Activated CD8-positive, alpha-beta T cell treated with anti-CD3 and anti-CD28 coated beads, Interleukin-2, amount 10 ng/mL, durations not matched to agents 7 days and 5 days (primary cell): ENCODE data around the gene FAM131A. TPM values are rescaled to one million over a fixed set of nuclear protein-coding genes. Genes with fewer than 3 reads are reported as not detected.

Experiments used
- ATAC-seq: fragments of 150-1000 bp; cut with Tn5 transposase; one replicate; pipeline ENCODE4 v1.10.0; 2021; ENCODE audit warnings: moderate library complexity
- CTCF ChIA-PET: fragments of 350-600 bp; sonication (Branson Sonifier 250); formaldehyde crosslinking; loops from one replicate; lab custom pipeline; 2021; ENCODE audit warnings: antibody characterized with exemption; lab: Charles Lee
- POLR2A ChIA-PET: fragments of 350-600 bp; sonication (Branson Sonifier 250); formaldehyde crosslinking; loops from one replicate; lab custom pipeline; 2021; ENCODE audit warnings: antibody characterized with exemption; lab: Charles Lee
- DNase-seq: peaks from one replicate; pipeline ENCODE4 v3.0.0-alpha.2; 2020
- H3K27ac Mint-ChIP-seq: one replicate; pipeline ENCODE4 v1.8.0; 2021; ENCODE audit warnings: mild to moderate bottlenecking, mixed read lengths
- H3K27me3 Mint-ChIP-seq: one replicate; pipeline ENCODE4 v1.8.0; 2021; ENCODE audit warnings: low read depth, mixed read lengths
- H3K36me3 Mint-ChIP-seq: one replicate; pipeline ENCODE4 v1.8.0; 2021; ENCODE audit warnings: low read depth, mixed read lengths
- H3K4me1 Mint-ChIP-seq: one replicate; pipeline ENCODE4 v1.8.0; 2021; ENCODE audit warnings: low read depth, mixed read lengths
- H3K4me3 Mint-ChIP-seq: one replicate; pipeline ENCODE4 v1.8.0; 2021; ENCODE audit warnings: mild to moderate bottlenecking, mixed read lengths
- H3K9me3 Mint-ChIP-seq: one replicate; pipeline ENCODE4 v1.8.0; 2022; ENCODE audit warnings: mixed read lengths; ENCODE audit not compliant: insufficient read depth
- total RNA-seq, 2 experiments: library from RNA; stranded (reverse); gene quantifications; one replicate each; pipeline ENCODE4 v1.2.3, GENCODE V29; 2021

FAM131A gene
- total RNA-seq, 2 experiments from 2014 or later, result 3.1 to 3.2 TPM

- ATAC-seq (no peak), DNase-seq (no peak)
- peak overlapping the region; percentile 77 for H3K27ac Mint-ChIP-seq
- POLR2A ChIA-PET, result no interaction called here
- H3K4me1 Mint-ChIP-seq, result peaks cover 23% of the 10 kb centered on the region
- H3K4me3 Mint-ChIP-seq, result peak overlapping the region; percentile 78
- H3K36me3 Mint-ChIP-seq, result peaks cover 13% of the 10 kb centered on the region
- CTCF ChIA-PET, result interaction anchor here (2.8 kb wide), 1 partner anchor 12 kb away, joined by 12 read pairs; no protein-coding TSS in a partner anchor
- no peaks in the 10 kb centered on the region for H3K9me3 Mint-ChIP-seq
- no peaks in the 10 kb centered on the region for H3K27me3 Mint-ChIP-seq
Measured at GRCh38 chr3:184360070-184360928, 22.9 kb downstream of the FAM131A start.

- ChIA-PET CTCF (interaction anchor here (2.8 kb wide), 1 partner anchor 11 kb away, joined by 12 read pairs; no protein-coding TSS in a partner anchor), POLR2A (no interaction called here)
- H3K27me3 Mint-ChIP-seq, result no peaks in the 10 kb centered on the region
- peak overlapping the region; percentile 78 for H3K4me3 Mint-ChIP-seq
- no peak for DNase-seq
- ATAC-seq, result no peak
- H3K4me1 Mint-ChIP-seq, result peaks cover 24% of the 10 kb centered on the region
- H3K27ac Mint-ChIP-seq, result peak overlapping the region; percentile 77
- peaks cover 17% of the 10 kb centered on the region for H3K36me3 Mint-ChIP-seq
- H3K9me3 Mint-ChIP-seq, result no peaks in the 10 kb centered on the region
Measured at GRCh38 chr3:184360929-184361531, 23.6 kb downstream of the FAM131A start.

- CTCF ChIA-PET, result interaction anchor here (1.5 kb wide), 1 partner anchor 10 kb away, joined by 6 read pairs; no protein-coding TSS in a partner anchor
- H3K4me3 Mint-ChIP-seq, result peak within 1 kb of the TSS; percentile 93
- H3K4me1 Mint-ChIP-seq, result peaks cover 25% of the 10 kb centered on the region
- POLR2A ChIA-PET, result interaction anchor here (0.7 to 1.5 kb wide), 4 partner anchors 9 to 415 kb away, joined by 3 to 5 read pairs (median 4); no protein-coding TSS in a partner anchor
- peak within 1 kb of the TSS; percentile 97 for H3K27ac Mint-ChIP-seq
- H3K9me3 Mint-ChIP-seq, result no peaks in the 10 kb centered on the region
- no peaks in the 10 kb centered on the region for H3K27me3 Mint-ChIP-seq
- peaks cover 19% of the 10 kb centered on the region for H3K36me3 Mint-ChIP-seq
- peak; percentile 51 for DNase-seq
- ATAC-seq, result peak; percentile 52
Measured at GRCh38 chr3:184361532-184361931, 24.1 kb downstream of the FAM131A start, which contains the start of the genes CLCN2 and POLR2H. Gene CLCN2 (minus strand): TSS chr3:184361605. CDS start chr3:184361479, 126 bp downstream. Gene POLR2H (plus strand): TSS chr3:184361710. CDS start chr3:184363493, 1,783 bp downstream.

DNA sequence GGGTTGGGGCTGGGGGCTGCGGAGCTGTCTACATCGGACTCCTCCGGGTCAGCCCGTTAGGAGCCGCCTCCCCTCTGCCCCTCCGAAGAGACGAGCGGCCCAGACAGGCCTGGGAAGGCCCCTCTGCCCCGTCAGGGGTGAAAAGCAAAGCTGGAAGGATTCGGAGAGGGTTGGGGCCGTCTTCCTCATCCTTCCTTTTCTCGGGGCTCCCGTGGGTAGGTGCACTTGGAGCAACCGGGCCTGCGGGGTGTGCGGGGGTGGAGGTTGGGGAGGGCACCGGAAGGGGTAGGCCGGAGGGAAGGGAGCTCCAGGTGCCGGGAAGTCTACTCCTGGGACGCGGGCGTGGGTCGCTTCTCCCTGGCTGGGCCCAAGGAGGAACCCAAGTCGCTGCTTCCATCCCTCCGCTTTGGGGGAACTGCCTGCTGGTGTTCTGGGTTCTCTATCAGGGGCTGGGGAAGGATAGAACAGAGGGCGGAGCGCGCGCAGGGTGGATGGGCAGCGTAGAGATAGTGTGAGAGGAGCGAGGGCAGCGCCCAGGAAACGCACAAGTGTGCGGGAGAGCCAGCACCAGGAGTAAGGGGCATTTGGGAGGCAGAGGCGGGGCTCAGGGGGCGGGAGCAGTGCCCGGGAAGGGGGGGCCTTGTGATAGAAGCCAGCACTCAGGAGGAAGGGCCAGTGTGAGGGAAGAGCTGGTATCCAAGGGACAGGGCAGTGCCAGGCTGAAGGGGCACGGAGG lies 24.7 kb downstream of the FAM131A start:
- DNase-seq (peak; percentile 60), ATAC-seq (peak; percentile 24)
- Mint-ChIP-seq H3K9me3 (no peaks in the 10 kb centered on the region), H3K36me3 (peaks cover 25% of the 10 kb centered on the region), H3K4me1 (peaks cover 30% of the 10 kb centered on the region), H3K27ac (peak overlapping the region; percentile 97), H3K4me3 (peak overlapping the region; percentile 93), H3K27me3 (no peaks in the 10 kb centered on the region)
- ChIA-PET CTCF (interaction anchor here (0.6 to 1.7 kb wide), 5 partner anchors 8 to 344 kb away, joined by 3 to 6 read pairs (median 3); partner anchors contain the start of gene ABCC5), POLR2A (interaction anchor here (0.7 to 1.5 kb wide), 5 partner anchors 9 to 415 kb away, joined by 3 to 5 read pairs (median 3); no protein-coding TSS in a partner anchor)

- Mint-ChIP-seq H3K36me3 (peaks cover 29% of the 10 kb centered on the region), H3K27ac (peak overlapping the region; percentile 97), H3K4me3 (peak overlapping the region; percentile 94), H3K4me1 (peaks cover 30% of the 10 kb centered on the region), H3K27me3 (no peaks in the 10 kb centered on the region), H3K9me3 (no peaks in the 10 kb centered on the region)
- ATAC-seq (peak; percentile 86), DNase-seq (peak; percentile 98)
- ChIA-PET POLR2A (interaction anchor here (0.7 to 1.5 kb wide), 4 partner anchors 9 to 167 kb away, joined by 3 to 5 read pairs (median 4); no protein-coding TSS in a partner anchor), CTCF (interaction anchor here (0.6 to 2.3 kb wide), 8 partner anchors 9 to 345 kb away, joined by 3 to 6 read pairs (median 3); partner anchors contain the start of gene ABCC5)
Measured at GRCh38 chr3:184362668-184363546, 25.5 kb downstream of the FAM131A start.

DNA sequence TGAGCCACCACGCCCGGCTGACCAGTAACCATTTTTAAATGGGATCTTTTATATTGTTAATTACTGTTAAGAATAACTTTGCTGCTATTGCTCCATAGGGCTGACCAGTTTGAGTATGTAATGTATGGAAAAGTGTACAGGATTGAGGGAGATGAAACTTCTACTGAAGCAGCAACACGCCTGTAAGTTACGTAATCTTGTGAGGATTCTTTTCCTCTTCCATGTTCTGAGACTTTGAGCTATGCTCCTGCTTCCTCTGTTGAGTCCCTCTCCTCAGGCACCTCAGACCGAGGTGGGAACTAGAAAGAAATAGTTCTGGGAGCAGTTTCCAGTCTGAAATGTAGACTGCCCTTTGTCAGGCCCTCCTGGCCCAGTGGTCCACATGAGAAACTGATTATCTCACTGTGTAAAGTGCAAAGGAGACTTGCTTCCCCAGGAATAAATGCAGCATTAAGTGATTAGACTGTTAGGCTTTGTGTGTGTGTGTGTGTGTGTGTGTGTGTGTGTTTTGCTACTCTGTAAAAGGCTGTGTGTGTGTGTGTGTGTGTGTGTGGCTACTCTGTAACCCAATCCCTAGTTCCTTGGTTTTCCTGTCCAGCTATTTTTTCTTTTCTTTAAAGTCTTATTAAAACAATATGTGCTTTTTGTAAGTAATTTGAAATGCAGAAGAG lies 29.4 kb downstream of the FAM131A start:
- ChIA-PET CTCF (interaction anchor here (0.9 to 1.6 kb wide), 3 partner anchors 13 to 147 kb away, joined by 3 to 4 read pairs (median 4); no protein-coding TSS in a partner anchor), POLR2A (no interaction called here)
- DNase-seq, result no peak
- Mint-ChIP-seq H3K27me3 (no peaks in the 10 kb centered on the region), H3K9me3 (no peaks in the 10 kb centered on the region), H3K36me3 (peaks cover 49% of the 10 kb centered on the region), H3K27ac (peak overlapping the region; percentile 58), H3K4me3 (no peak overlapping the region), H3K4me1 (peaks cover 23% of the 10 kb centered on the region)
- ATAC-seq, result no peak

GRCh38 chr3:184368116-184368515 lies 30.7 kb downstream of the FAM131A start:
- POLR2A ChIA-PET, result no interaction called here
- no peak for ATAC-seq
- H3K27me3 Mint-ChIP-seq, result no peaks in the 10 kb centered on the region
- no peak for DNase-seq
- H3K4me1 Mint-ChIP-seq, result peaks cover 24% of the 10 kb centered on the region
- H3K4me3 Mint-ChIP-seq, result no peak overlapping the region
- no peak overlapping the region for H3K27ac Mint-ChIP-seq
- H3K9me3 Mint-ChIP-seq, result no peaks in the 10 kb centered on the region
- CTCF ChIA-PET, result interaction anchor here (1.6 kb wide), 1 partner anchor 14 kb away, joined by 4 read pairs; no protein-coding TSS in a partner anchor
- peaks cover 49% of the 10 kb centered on the region for H3K36me3 Mint-ChIP-seq

GRCh38 chr3:184368586-184369183 lies 31.3 kb downstream of the FAM131A start:
- Mint-ChIP-seq H3K9me3 (no peaks in the 10 kb centered on the region), H3K36me3 (peaks cover 47% of the 10 kb centered on the region), H3K27ac (no peak overlapping the region), H3K4me1 (peaks cover 24% of the 10 kb centered on the region), H3K27me3 (no peaks in the 10 kb centered on the region), H3K4me3 (no peak overlapping the region)
- DNase-seq (no peak), ATAC-seq (no peak)
- ChIA-PET CTCF (interaction anchor here (0.9 kb wide), 1 partner anchor 14 kb away, joined by 3 read pairs; no protein-coding TSS in a partner anchor), POLR2A (interaction anchor here (0.8 kb wide), 1 partner anchor 190 kb away, joined by 3 read pairs; no protein-coding TSS in a partner anchor)

DNA sequence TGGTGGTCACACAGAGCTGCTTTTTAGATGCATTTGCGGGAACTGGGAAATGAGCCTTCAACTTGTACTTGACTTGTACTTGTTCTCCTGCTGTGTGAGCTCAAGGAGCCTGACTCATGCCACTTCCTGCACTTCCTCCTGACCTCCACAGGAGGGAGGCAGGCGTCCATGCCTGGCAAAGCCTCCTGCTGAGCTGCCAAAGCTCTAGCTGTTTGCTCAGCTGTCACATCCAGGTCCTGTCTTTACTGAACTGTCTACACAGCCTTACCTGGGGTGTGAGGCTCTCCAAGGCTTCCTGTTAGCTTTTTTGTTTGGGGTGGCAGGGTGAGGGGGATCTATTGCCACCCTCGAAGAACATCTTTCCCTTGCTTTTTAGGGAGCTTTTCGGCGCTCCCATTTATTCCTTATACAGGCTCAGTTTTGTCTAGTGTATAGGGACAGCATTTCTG lies 34.2 kb downstream of the FAM131A start:
- no peak overlapping the region for H3K4me3 Mint-ChIP-seq
- peak overlapping the region; percentile 51 for H3K27ac Mint-ChIP-seq
- H3K4me1 Mint-ChIP-seq, result peaks cover 11% of the 10 kb centered on the region
- peaks cover 29% of the 10 kb centered on the region for H3K36me3 Mint-ChIP-seq
- POLR2A ChIA-PET, result interaction anchor here (0.7 to 1.3 kb wide), 3 partner anchors 9 to 13 kb away, joined by 3 to 5 read pairs (median 3); no protein-coding TSS in a partner anchor
- DNase-seq (peak; percentile 79), ATAC-seq (peak; percentile 97)
- H3K9me3 Mint-ChIP-seq, result no peaks in the 10 kb centered on the region
- CTCF ChIA-PET, result interaction anchor here (0.5 to 4.2 kb wide), 42 partner anchors 8 to 476 kb away, joined by 3 to 97 read pairs (median 6); partner anchors contain the start of genes CLCN2, EPHB3, FAM131A and POLR2H
- peaks cover 7% of the 10 kb centered on the region for H3K27me3 Mint-ChIP-seq
